Endodermal cell (in vitro differentiated cells): ENCODE results near the gene DNAJB14. TPM values are rescaled to one million over a fixed set of nuclear protein-coding genes. Genes with fewer than 3 reads are reported as not detected.
A peak's percentile ranks its signal among the peaks of the same experiment; 100 is the strongest.

Source experiments
- DNase-seq: peaks from one replicate; pipeline ENCODE4 v3.0.0-alpha.2; 2017
- H3K27ac ChIP-seq: 2 replicates; pipeline ENCODE4 v1.5.1; 2013; ENCODE audit warnings: mild to moderate bottlenecking, low read depth, low read length, moderate library complexity
- H3K27me3 ChIP-seq: 2 replicates; pipeline ENCODE4 v1.6.1; 2013; ENCODE audit warnings: mild to moderate bottlenecking, low read length, moderate library complexity; ENCODE audit not compliant: insufficient read depth, control insufficient read depth, poor library complexity, severe bottlenecking
- H3K36me3 ChIP-seq: 2 replicates; pipeline ENCODE4 v1.7.0; 2013; ENCODE audit warnings: mild to moderate bottlenecking, low read length, moderate library complexity; ENCODE audit not compliant: control insufficient read depth, insufficient read depth
- H3K4me1 ChIP-seq: one replicate; pipeline ENCODE4 v1.7.0; 2013; ENCODE audit warnings: low read length; ENCODE audit not compliant: control insufficient read depth, insufficient read depth
- H3K4me3 ChIP-seq: 2 replicates; pipeline ENCODE4 v1.5.1; 2013; ENCODE audit warnings: mild to moderate bottlenecking, low read length, moderate library complexity
- H3K9ac ChIP-seq: 2 replicates; pipeline ENCODE4 v1.6.1; 2013; ENCODE audit warnings: mild to moderate bottlenecking, low read length, moderate library complexity; ENCODE audit not compliant: poor library complexity, severe bottlenecking; ENCODE audit errors: extremely low read depth
- H3K9me3 ChIP-seq: 2 replicates; pipeline ENCODE4 v1.6.1; 2013; ENCODE audit warnings: mild to moderate bottlenecking, low read length, moderate library complexity; ENCODE audit not compliant: control insufficient read depth
- H3K27ac Mint-ChIP-seq: 2 replicates; pipeline ENCODE4 v1.8.0; 2020; ENCODE audit warnings: mixed read lengths
- H3K27me3 Mint-ChIP-seq: 2 replicates; pipeline ENCODE4 v1.8.0; 2021; ENCODE audit warnings: mild to moderate bottlenecking, mixed read lengths; ENCODE audit not compliant: insufficient read depth
- H3K36me3 Mint-ChIP-seq: 2 replicates; pipeline ENCODE4 v1.8.0; 2020; ENCODE audit warnings: low read depth, mixed read lengths
- H3K4me1 Mint-ChIP-seq: 2 replicates; pipeline ENCODE4 v1.8.0; 2020; ENCODE audit warnings: mixed read lengths
- H3K4me3 Mint-ChIP-seq: 2 replicates; pipeline ENCODE4 v1.8.0; 2020; ENCODE audit warnings: mild to moderate bottlenecking, moderate library complexity, mixed read lengths
- H3K9me3 Mint-ChIP-seq: 2 replicates; pipeline ENCODE4 v1.8.0; 2020; ENCODE audit warnings: mild to moderate bottlenecking, mixed read lengths
- WGBS, 2 experiments: methylation state at CpG; one replicate each; pipeline versions ENCODE4 v1.1.5 to v1.1.7; 2013; ENCODE audit warnings: missing lambda C conversion rate in 2 of 2, mixed read lengths in 1 of 2; ENCODE audit not compliant: insufficient coverage in 1 of 2, insufficient read length in 1 of 2; 5-methylcytosine and 5-hydroxymethylcytosine counted together
- total RNA-seq, 2 donors: library from RNA; stranded (reverse); fragmentation: NEBNext Ultra II Directional in 1 of 2; extraction: Animal tissue kit (Norgen Biotek cat#: 25700) in 1 of 2; gene quantifications; 2 replicates in 1 of 2; 3 replicates in 1 of 2; pipeline ENCODE4 v1.2.1, GENCODE V29; 2021
- TF ChIP-seq, protein P1 (sequence below): fragments of 200-600 bp; sonication (generic); conservative IDR thresholded peaks from 2 replicates; pipeline ENCODE4 v1.5.0; 2021; ENCODE audit warnings: antibody characterized with exemption, mild to moderate bottlenecking

The DNAJB14 gene
- total RNA-seq, 2 donors from 2014 or later, result 50.3 to 62.5 TPM

DNA sequence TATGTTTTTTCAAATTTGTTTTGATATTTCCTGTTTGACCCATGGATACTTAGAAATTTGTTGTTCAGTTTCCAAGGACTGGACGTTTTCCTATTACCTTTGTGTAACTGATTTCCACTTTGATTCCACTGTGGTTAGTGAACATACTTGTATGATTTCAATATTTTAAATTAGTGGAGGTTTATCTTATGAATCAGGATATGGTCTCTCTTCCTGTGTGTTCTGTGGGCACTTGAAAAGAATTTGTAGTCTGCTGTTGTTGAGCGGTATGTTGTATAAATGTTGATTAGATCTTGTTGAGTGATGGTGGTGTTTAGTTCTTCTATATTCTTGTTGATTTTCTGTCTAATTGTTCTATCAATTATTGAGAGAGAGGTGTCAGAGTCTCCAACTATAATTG, 31.0 kb downstream of the DNAJB14 start:
- peaks cover 53% of the 10 kb centered on the region for H3K36me3 Mint-ChIP-seq
- H3K9ac ChIP-seq, result no peak overlapping the region
- H3K27ac Mint-ChIP-seq, result no peak overlapping the region
- no peaks in the 10 kb centered on the region for H3K27me3 Mint-ChIP-seq
- H3K4me1 ChIP-seq, result no peaks in the 10 kb centered on the region
- H3K27me3 ChIP-seq, result no peaks in the 10 kb centered on the region
- peaks cover 49% of the 10 kb centered on the region for H3K36me3 ChIP-seq
- H3K4me1 Mint-ChIP-seq, result no peaks in the 10 kb centered on the region
- no peaks in the 10 kb centered on the region for H3K9me3 Mint-ChIP-seq
- peaks cover 14% of the 10 kb centered on the region for H3K9me3 ChIP-seq
- no peak overlapping the region for H3K4me3 ChIP-seq
- 96% methylated on average over 2 of the region's 2 CpGs; no CpG with 5 or more reads in 1 of the 2 experiments for WGBS, 2 experiments
- H3K27ac ChIP-seq, result no peak overlapping the region
- TF ChIP-seq, protein P1, sequence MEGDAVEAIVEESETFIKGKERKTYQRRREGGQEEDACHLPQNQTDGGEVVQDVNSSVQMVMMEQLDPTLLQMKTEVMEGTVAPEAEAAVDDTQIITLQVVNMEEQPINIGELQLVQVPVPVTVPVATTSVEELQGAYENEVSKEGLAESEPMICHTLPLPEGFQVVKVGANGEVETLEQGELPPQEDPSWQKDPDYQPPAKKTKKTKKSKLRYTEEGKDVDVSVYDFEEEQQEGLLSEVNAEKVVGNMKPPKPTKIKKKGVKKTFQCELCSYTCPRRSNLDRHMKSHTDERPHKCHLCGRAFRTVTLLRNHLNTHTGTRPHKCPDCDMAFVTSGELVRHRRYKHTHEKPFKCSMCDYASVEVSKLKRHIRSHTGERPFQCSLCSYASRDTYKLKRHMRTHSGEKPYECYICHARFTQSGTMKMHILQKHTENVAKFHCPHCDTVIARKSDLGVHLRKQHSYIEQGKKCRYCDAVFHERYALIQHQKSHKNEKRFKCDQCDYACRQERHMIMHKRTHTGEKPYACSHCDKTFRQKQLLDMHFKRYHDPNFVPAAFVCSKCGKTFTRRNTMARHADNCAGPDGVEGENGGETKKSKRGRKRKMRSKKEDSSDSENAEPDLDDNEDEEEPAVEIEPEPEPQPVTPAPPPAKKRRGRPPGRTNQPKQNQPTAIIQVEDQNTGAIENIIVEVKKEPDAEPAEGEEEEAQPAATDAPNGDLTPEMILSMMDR, result no peak
- H3K4me3 Mint-ChIP-seq, result no peak overlapping the region
- no peak for DNase-seq

DNA sequence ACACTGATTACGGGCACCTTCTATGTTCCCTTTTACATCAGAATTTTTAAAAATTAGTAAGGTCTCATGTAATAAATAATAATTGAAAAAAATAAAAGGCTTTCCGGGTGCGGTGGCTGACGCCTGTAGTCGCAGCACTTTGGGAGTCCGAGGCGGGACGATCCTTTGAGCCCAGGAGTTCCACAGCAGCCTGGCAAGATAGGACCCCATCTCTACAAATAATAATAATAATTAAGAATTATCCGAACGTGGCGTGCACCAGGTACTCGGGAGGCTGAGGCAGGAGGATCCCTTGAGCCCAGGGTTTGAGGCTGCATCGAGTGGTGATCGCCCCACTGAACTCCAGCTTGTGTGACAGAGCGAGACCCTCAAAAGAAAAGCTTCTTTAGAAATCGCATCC, 51.4 kb downstream of the DNAJB14 start:
- H3K27ac Mint-ChIP-seq, result peak overlapping the region; percentile 87
- H3K27ac ChIP-seq, result no peak overlapping the region
- peak overlapping the region; percentile 88 for H3K4me3 ChIP-seq

DNA sequence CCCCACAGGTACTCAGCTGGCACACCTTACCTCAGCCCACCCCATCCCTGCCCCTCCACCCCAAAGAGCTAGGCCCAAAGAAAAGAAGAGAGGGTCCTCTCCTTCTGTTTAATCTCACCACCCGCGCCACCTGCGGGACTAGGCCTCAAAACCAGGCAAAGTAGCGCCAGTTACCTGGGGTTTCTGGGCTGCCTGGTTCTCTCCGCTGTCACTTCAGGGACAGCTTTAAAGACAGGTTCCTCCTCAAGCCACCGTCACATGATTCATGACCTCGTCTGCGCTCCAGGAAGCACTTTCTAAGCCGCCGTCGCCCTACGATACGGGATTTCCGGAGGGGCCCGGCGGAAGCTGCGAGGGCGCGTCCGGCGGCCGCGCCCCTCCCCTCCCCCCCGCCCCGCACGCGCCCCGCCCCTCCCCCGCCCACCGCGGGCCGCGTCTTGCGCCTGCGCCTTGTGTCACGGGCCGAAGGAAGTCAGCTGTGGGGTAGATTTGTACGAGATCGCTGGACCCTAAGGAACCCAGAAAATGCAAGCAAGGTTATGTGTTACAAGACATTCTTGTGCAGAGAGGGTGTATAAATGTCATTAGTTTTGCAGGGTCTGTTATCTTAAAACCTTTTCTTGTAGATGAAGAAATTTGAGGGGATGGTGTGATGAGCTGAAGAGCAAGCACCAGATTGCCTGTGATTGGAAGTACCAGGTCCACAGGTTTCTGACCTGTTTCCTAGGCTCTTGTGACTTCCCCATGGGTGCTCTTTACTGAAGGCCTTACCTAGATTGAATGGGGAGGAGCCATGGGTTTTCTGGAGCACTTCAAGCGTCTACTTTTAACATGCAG, 52.0 kb downstream of the DNAJB14 start, which contains the start of gene LAMTOR3:
Gene LAMTOR3 (minus strand): TSS at position 267 of the 837 bp plus-strand sequence. CDS start 464 bp downstream, outside the sequence.
- Histone ChIP-seq H3K4me3 (peak within 1 kb of the TSS; percentile 98), H3K9me3 (no peaks in the 10 kb centered on the region), H3K4me1 (no peaks in the 10 kb centered on the region), H3K9ac (peak within 1 kb of the TSS; percentile 85), H3K36me3 (peaks cover 22% of the 10 kb centered on the region), H3K27ac (peak within 1 kb of the TSS; percentile 54), H3K27me3 (no peaks in the 10 kb centered on the region)
- peak; percentile 96 for DNase-seq
- H3K4me3 Mint-ChIP-seq, result peak within 1 kb of the TSS; percentile 96
- H3K4me1 Mint-ChIP-seq, result peaks cover 10% of the 10 kb centered on the region
- TF ChIP-seq, protein P1, result no peak
- H3K27ac Mint-ChIP-seq, result peak within 1 kb of the TSS; percentile 98
- H3K9me3 Mint-ChIP-seq, result no peaks in the 10 kb centered on the region
- H3K27me3 Mint-ChIP-seq, result no peaks in the 10 kb centered on the region
- 0 to 3% methylated on average over 8 to 27 of the region's 40 CpGs for WGBS, 2 experiments
- H3K36me3 Mint-ChIP-seq, result peaks cover 2% of the 10 kb centered on the region

More for the DNA sequence above, 51.4 kb downstream of the DNAJB14 start:
- Mint-ChIP-seq H3K4me1 (peaks cover 10% of the 10 kb centered on the region), H3K27me3 (no peaks in the 10 kb centered on the region), H3K36me3 (peaks cover 2% of the 10 kb centered on the region), H3K9me3 (no peaks in the 10 kb centered on the region), H3K4me3 (peak overlapping the region; percentile 96)
- TF ChIP-seq, protein P1, result no peak
- Histone ChIP-seq H3K4me1 (no peaks in the 10 kb centered on the region), H3K36me3 (peaks cover 25% of the 10 kb centered on the region), H3K27me3 (no peaks in the 10 kb centered on the region), H3K9me3 (no peaks in the 10 kb centered on the region), H3K9ac (peak overlapping the region; percentile 52)
- WGBS, 2 experiments, result 93 to 95% methylated on average over 3 to 15 of the region's 16 CpGs
- no peak for DNase-seq
